CD4-positive, alpha-beta T cell treated with Interleukin-6 at 100 ng/mL for 8 hours (primary cell): Measurements from ENCODE around the gene CISTR.
"Not testable (repeated sequence)": the region's sequence is repeated elsewhere in the genome, so short reads cannot be mapped to it uniquely, and the experiment has no call there.

ENCODE experiments used
- DNase-seq: peaks from one replicate; pipeline ENCODE4 v3.0.0-alpha.2; 2020; ENCODE audit warnings: mixed read lengths, low spot score

The CISTR gene

DNA sequence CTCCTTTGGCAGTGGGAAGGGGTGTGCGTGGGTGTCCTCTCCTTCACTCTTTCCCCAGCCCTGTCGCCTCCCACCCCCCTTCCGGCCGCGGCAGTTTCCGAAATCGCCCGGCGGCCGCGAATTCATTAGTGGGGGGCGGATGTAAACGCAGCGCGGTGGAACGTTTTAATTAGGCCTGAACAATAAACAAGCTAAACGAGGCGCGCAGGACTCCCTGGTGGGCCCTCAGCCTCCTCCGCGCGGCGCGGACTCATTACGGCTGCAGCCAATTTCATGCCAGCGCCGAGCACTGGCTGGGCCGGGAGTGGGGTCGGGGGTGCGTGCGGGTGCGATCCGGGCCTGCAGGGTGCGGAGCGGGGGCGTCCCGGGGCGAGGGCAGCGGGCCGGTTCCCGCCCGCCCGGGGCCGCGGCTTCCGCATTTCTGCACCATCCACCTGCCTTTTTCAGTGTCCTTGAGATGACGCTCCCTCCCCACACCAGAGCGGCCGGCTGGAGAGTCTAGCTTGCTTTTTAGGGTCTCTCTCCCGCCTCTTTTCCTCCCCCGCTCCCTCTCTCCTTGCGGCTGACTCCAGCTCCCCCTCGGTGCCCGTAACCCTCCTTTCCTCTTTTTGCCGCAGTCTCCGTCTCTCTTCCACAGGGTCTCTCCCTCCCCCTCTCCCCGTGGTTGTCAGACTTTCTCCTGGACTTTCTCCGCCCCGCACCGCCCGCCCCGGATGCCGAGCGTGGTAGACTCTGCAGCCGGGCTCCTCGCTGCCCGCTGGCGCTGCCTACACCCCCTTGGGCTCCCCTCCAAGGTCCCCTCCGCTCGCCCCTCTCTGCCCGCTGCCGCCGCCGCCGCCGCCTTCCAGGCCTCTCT, at the start of gene CISTR:
CISTR (minus strand) TSS at position 644 of the 856 bp plus-strand sequence.
- DNase-seq = peak; percentile 28

DNA sequence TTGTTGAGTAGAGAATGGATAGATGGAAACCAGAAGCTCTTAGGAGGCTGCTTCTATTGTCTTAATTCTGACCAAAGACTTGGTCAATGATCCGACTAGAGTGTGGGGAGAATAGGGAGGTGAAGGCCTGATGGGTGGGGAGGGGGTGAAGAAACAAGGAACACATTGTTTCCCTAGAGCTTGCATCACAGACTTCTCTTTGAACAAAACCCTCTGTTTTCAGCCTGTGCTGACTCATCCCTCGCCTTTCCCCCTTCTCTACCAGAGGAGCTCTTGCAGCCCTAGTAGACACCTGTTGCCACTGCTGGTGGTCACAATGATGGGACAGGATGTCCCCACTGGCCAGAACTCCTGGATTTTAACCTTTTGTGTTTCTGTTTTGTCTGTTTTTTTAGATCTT, 46.8 kb upstream of the CISTR start:
- DNase-seq = no peak

DNA sequence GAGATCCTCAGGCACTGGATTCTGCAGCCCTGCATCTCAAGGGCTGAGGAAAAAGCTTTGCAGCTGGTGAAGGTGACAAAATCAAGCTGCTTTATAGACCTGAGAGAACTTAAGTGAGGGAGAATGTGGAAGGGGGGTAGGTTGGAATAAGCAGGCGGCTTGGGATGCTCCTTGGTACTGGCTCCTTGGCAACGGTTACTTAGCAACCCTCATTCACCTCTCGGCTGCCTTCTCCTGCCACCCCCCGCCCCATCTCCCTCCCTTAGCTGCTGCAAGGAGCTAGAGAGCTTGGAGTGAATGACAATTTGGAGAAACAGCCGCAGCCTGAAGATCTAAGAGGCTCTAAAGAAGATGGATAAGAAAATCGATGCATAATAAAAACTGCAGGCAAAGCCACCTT, 44.1 kb upstream of the CISTR start:
- DNase-seq = no peak

DNA sequence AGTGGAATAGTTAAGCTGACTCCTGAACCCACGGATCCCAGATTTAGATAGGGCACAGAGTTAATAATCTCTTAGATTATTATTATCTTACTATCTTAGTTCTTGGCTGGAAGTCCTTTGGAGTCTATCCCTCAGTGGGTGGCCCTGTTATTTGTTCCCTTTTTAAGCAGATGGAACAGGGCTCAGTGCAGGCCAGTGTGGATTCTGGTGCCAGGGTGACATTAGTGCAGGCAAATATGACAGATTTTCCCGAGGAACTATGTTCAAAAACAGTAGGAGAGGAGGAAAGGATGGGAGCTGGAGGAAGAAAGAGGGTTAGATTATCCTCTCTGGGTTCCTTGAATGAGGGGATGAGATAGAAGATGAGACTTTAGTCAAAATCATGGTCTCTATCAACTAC, 41.4 kb upstream of the CISTR start:
- no peak for DNase-seq

DNA sequence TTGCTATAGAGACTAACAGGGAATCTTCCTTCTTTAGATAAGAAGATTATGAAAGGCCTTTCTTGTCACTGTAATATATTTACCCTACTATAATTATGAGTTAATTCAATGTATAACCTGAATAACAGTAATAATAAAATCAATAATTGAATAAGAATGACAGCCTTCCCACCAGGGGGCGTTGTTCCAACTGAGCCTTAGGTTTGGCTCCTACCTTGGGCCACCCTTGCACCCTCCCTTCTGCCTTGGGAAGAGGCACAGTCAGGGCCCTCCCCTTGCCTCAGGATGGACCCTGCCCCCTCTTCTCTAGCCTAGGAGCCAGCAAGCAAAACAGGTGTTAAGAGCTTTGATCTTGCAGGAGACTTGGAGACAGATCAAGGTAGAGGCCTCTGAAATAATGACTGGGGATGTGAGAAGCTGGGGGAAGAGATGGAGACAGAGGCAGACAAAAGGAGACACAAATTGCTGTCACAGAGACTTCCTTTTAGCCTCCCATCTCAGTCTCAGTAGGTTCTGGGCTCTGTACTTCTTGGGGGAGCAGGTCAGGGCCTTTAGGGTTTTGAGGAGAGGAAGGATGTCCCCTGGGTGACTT, 40.1 kb upstream of the CISTR start:
- DNase-seq = peak; percentile 7

DNA sequence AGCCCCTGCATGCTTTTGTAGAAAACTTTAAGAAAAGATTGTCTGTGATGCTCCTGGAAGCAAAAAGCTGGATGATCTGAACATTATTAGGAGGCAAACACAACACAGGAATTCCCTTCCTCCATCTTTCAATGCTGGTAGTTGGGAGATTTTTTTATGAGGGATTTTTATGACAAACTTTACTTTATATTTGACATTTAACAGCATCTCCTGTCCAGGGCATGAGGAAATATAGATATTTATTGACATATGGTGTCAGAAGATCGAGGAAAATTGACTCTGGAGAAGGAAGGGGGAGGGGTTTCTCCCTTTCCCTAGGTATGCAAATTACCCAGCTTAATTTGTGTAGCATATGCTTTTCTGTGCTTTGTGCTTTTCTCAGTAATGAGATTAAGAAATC, 37.8 kb upstream of the CISTR start:
- DNase-seq = no peak

DNA sequence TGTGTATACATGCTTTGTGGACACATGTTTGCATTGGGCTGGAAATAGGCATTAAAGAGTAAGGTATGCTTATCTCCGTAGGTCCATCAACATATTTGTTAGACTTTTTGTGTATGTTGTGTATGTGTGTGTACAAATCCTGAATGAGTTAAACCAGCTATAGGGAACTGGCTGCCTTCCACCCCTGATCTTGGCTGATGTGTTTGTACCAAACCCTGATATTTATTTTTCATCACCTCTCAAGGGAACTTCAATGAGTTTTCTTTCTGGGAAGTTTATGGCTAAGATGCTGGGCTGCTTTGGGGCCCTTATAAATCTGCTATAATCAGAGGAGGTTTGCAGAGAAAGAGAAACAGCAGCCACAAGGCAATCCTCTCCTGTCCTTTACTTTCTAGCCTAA, 37.1 kb upstream of the CISTR start:
- DNase-seq = no peak

DNA sequence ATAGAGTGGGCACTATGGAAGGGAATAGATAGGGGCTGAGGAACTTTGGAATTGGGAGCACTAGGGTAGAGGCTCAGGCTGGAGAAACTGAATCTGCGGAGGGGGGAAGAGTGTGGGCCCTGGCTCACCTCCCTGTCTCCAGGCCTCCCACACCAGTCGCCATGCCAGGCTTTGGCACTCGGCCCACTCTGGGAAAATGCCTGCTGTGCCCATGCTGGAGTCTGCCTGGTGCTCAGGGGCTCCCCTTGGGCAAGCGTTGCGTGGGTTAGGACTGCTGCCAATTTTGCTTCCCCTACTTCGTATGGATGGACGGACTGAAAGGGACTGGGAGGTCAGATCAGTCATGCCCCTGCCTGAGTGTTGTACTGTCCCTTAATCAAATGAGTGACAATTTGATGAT, 34.6 kb upstream of the CISTR start:
- DNase-seq = no peak

DNA sequence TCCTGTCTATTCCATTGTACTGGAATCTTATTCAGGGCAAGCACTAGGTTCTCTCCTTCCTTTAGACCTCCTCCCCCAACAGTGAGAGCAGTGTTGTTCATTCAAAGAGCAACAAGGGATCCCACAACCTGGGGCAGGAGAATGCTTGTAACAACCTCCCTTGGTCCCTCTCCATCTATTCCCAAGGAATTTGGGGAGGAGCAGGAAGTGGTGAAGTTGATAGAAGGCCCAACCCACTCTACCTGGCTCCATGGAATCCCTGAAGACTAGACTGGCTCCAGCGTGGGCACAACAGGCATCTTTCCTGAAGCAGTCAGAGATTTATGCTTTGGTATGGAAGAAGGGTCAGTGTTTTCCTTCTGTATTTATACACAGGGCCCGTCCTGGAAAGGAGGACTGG, 33.4 kb upstream of the CISTR start:
- DNase-seq = no peak

DNA sequence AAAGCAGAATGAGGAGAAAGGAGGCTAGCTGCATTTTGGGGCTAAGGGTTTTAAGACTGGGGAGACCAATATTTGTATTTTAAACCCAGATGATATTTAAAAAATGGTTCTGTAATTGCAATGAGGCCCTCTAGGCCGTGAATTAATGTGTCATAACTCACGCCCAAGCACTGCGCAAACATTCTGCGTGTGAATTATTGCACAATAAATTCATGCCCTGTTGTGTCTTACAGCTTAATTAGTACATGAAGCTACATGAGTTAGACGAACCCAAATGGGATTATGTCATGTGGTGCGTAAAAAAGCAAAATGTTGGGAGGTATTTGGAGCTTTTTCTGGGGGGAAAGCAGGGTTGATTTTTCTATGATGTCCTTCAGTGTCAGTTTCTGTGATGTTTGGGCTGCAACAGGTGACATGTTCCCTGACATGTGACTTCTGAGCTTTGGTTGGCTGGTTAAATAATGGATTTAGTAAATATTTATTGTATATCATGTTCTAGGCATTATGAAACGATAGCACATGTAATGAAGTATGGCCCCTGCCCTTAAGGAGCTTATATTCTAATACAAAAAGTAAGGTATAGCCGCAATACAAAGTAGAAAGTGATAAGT, 30.4 kb upstream of the CISTR start:
- DNase-seq = no peak

DNA sequence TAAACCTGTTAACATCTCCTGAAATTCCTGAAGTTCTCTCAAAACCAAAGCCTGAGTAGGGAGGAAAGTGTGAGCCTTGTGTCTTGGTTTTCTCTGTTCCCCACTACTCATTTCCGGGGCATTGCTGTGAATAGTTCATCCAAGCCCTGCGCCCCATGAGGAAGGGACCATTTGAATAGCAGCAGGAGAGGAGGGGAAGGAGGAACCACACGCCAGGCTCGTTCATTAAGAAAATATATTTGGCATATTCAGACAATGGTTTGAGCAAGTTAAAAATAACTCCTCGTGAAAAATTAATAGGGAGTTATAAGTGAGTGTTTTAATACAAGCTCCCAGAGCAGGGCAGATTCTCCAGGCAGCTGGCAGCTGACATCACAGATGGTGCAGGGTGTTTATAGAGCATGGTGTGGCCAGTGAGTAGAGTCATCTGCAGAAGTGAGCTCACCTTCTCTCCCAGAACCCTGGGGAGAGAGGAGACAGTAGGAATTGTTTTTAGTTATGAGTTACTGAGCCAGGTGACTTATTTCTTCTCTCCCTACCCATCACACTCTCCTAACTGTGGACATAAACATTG, 29.5 kb upstream of the CISTR start:
- DNase-seq = no peak

DNA sequence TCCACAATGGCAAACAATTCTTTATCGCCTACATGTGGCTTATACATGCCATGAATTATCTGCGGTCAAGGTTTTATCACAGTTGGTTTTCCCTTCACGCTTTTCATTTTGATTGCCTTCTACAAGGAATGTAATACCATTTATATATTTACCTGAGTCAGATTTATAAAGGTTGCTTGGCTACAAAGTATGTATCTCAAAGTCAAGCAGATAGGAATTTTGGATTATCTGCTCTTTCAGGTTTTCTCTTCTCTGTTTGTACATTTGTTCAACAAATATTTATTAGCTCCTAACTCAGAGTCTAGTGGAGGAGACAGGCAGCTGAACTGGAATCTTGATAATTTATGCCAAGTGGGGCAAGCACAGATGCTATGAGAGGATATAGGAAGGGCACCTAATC, 28.5 kb upstream of the CISTR start:
- DNase-seq = no peak

DNA sequence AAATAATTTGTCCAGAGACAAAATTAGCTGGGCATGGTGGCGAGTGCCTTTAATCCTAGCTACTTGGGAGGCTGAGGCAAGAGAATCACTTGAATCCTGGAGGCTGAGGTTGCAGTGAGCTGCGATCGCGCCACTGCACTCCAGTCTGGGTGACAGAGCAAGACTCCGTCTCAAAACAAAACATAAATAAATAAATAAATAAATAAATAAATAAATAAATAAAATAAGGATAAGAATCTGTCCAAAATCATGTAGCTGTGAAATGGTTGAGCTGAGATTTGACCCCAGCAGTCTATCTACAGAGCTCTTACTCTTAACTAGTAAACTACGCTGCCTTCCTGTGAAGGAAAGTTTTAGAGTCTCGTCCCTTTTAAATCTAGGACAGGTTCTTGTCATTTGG, 27.9 kb upstream of the CISTR start:
- DNase-seq = not testable (repeated sequence)

DNA sequence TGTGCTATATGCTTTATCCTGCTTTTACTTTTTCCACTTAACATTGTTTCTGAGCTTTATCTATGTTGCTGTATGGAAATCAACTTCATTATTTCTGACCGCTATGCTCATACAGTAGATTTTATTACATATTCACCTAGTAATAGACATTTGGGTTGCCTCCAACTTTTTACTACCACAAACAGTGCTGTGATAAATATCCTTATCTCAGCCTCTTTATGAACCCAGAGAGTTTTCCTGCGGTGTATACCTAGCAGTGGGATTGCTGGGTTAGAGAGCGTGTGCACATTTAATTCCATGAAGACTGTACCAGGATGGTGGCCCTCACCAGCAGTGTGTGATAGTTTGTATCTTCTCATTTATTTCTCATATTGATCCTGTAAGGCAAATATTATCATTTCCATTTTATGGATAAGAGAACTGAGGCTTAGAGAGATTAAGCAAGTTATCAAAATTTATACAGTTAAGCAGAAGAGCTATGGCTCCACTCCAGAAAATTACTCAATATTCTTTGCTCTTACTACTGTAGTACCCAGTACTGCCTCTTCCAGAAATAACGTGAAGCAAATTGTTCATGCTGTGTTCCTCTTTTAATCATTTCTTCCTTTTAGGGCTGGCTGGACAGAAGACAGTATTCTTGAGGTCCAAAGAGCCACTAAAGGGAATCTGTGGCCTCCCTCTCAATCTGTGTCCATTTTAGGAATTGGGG, 26.3 kb upstream of the CISTR start:
- DNase-seq = no peak

DNA sequence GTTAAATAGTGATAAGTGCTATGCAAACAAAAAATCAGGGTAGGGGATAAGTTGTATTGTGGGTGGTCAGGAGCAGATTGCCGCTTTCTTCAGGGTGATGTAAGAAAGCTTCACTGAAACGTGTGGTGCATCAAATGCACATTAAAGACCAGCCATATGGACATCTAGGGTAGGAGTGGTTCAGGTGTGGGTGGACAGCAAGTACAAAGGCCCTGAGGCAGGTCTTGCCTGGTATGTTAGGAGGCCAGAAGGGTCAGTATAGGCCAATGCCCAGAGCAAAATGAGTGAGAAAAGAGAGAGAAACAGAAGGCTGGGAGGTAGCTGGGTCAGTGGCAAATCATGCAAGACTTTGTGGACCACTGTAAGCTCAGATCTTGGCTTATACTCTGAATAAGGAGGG, 25.6 kb upstream of the CISTR start:
- no peak for DNase-seq

DNA sequence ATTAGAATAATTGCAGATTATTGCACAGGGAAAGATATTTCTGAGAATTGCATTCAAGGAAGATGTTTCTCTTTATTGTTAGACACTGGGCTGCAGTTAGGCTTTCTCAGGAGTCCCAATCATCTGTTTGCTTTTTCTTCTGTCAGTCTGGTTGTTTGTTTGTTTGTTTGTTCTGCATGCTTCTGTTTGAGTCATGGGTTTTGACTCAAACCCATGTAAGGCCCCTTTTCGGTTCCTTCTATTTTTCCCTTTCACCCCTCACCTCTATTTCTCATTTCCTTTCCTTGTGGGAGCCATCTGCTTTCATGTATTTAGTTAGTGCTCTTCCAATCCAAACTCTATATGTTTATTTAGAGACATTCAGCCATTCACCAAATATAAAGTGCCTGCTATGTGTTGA, 25.1 kb upstream of the CISTR start:
- DNase-seq = no peak

DNA sequence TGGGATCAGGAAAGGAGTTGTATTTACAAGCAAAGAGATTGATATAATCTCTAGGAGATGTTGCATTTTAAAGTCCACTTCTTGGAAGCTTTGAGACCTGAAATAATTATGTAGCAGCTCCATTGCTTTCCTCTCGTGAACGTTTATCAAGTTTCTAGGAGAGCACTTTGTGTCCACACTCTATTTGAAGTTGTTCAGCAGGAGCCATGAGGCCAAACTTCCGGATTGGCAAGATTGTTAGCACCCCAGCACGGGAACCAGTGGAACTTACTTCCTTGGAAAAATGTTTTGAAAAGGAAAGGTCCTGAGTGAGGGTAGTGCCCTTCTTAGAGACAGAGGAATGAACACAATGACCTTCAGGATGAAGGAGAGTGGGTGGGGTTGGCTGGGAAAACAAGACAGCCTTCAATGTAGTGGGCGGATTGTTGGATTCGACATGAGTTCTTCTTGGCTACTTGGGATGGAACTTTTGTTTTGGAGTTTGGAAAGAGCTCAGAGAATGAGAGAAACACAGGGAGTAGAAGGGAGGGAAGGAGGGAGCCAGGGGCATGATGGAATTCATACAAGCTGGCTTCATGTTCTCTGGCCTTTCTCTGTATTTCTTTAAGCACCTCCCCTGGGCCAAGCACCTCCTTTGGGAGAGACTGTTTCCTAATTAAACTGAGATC, 23.8 kb upstream of the CISTR start:
- no peak for DNase-seq

DNA sequence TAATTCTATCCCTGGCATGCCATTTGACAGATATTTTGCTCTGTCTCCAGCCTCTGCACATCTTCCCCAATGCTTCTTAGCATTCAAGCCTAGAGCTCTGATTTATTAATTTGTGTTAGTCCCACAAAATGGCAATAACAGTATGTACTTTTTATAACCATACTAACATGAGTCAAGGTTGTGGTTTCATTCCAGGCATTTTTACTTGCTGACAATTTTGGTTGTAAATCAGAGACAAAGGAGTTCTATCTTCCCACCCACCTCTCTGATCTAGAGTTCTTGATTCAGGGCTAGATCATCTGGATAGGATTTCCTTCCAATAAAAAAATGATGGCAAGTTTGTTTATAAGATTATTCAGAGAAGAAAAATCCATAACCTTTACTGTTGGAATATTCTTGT, 18.5 kb upstream of the CISTR start:
- no peak for DNase-seq

DNA sequence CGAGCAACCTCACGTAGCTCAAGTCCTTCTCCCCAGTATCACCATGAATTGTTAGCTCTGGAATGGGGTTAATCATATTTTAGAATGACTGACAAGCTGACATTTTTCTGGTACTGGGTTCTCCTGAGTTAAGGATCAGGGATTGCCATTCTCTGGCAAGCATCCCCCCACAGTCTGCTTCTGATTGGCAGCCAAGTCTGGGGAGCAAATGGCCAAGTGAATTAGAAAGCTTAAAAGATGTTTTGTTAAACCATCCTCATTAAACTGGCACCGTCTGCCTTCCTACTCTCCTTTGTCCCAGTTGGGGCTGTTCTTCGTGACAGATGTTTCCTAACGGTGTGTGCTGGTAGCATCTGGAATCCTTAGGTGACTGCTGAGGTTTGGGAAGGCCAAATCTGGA, 17.2 kb upstream of the CISTR start:
- no peak for DNase-seq

DNA sequence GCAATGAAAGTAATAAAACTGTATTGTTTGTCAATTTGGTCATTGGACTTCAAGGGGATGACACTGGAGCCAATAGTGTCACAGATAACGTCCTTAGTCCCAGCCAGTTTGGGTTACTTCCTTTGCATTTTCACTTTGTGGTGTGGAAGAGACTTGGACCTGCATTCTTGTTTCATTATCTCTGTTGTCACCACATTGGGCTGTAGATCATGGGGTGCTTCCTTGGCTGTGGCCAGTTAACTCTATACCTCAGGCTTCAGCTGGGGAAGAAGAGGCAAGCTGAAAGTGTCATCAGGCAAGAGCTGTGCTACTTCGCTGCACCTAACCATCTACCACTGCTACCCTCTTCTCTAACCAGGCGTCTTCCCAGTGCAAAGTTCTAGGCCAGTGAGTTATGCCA, 15.1 kb upstream of the CISTR start:
- no peak for DNase-seq

DNA sequence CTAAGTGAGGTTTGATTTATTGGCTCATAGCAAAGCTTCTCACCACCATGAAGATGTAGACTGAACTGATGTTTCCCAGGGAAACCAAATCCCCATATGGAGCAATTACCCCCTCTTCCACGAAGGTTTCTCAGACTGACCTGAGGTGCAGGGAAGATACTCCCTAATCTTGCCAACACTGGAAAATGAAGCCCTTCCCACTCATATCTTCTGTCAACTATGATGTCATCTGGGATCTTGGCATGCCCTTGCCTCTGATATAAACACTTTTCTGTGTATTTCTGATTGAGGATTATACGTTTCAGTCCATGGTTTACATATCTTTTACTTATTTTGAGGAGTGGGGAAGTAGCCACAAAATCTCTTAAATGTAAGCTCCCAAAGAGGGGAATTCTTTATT, 14.1 kb upstream of the CISTR start:
- no peak for DNase-seq

DNA sequence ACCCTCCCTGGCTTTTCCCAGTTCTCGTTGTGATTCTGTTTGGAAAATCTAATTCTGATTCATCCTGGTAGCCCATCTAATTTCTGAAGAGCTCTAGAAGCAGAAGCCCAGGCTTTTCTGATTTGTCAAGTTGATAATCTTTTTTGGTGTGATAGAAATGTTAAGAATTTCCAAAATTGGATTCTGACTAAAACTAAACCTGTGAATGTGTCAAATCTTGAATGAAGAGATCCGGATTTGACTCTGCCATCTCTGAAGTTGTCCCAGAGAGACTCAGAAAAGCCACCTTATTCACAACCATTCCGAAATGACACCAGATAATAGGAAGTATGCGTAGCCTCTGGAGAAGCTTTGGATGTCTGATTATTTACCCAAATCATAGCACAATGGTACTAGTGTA, 12.8 kb upstream of the CISTR start:
- no peak for DNase-seq
